HG03025 (cell line): ENCODE results near the gene USE1.

Source experiments
- ATAC-seq: cut with Tn5 transposase; IDR thresholded peaks from one replicate; pipeline ENCODE4 v1.9.1; 2021; ENCODE audit warnings: mild to moderate bottlenecking, moderate library complexity; ENCODE audit not compliant: unreplicated experiment, low FRiP score

The USE1 gene

GRCh38 chr19:17254636-17255035 lies 39.5 kb downstream of the USE1 start:
- ATAC-seq, result no peak

- no peak for ATAC-seq
Measured at GRCh38 chr19:17255150-17255621, 40.0 kb downstream of the USE1 start.

GRCh38 chr19:17256130-17256529 lies 41.0 kb downstream of the USE1 start:
- ATAC-seq, result no peak

- no peak for ATAC-seq
Measured at GRCh38 chr19:17259118-17259780, 44.1 kb downstream of the USE1 start.

GRCh38 chr19:17259934-17260333 lies 44.8 kb downstream of the USE1 start:
- ATAC-seq, result no peak

- ATAC-seq, result no peak
Measured at GRCh38 chr19:17260842-17261325, 45.7 kb downstream of the USE1 start.

- no peak for ATAC-seq
Measured at GRCh38 chr19:17262557-17262956, 47.4 kb downstream of the USE1 start.

- no peak for ATAC-seq
Measured at GRCh38 chr19:17263712-17264640, 48.8 kb downstream of the USE1 start.

- no peak for ATAC-seq
Measured at GRCh38 chr19:17264641-17264979, 49.5 kb downstream of the USE1 start, which contains the start of gene USHBP1. USHBP1 (minus strand) TSS chr19:17264745; CDS start chr19:17264299, 446 bp downstream.

- ATAC-seq, result no peak
Measured at GRCh38 chr19:17266026-17266425, 50.9 kb downstream of the USE1 start.

- ATAC-seq, result no peak
Measured at GRCh38 chr19:17266589-17266974, 51.4 kb downstream of the USE1 start.

- ATAC-seq, result peak; percentile 89
Measured at GRCh38 chr19:17266975-17267788, 52.0 kb downstream of the USE1 start, which contains the start of gene BABAM1. BABAM1 (plus strand) TSS chr19:17267443; CDS start chr19:17268807, 1,364 bp downstream.

- no peak for ATAC-seq
Measured at GRCh38 chr19:17268754-17269153, 53.6 kb downstream of the USE1 start.
